H9 (cell line): ENCODE measurements around the gene C18orf63. TPM values are rescaled to one million over a fixed set of nuclear protein-coding genes. Genes with fewer than 3 reads are reported as not detected.
A peak's percentile ranks its signal among the peaks of the same experiment; 100 is the strongest.

Experiments used
- DNase-seq: peaks from one replicate; pipeline ENCODE4 v3.0.0-alpha.2; 2017
- H2AFZ ChIP-seq: one replicate; pipeline ENCODE4 v1.6.1; 2013; ENCODE audit warnings: mild to moderate bottlenecking, low read length, control low read depth, moderate library complexity
- H2AK5ac ChIP-seq: 2 replicates; pipeline ENCODE4 v1.6.1; 2013; ENCODE audit warnings: low read length, control low read depth, mixed read lengths; ENCODE audit not compliant: insufficient read length
- H2BK120ac ChIP-seq: one replicate; pipeline ENCODE4 v1.6.1; 2013; ENCODE audit warnings: low read depth, mild to moderate bottlenecking, low read length, control low read depth, inconsistent platforms; ENCODE audit not compliant: poor library complexity, severe bottlenecking
- H2BK12ac ChIP-seq: 2 replicates; pipeline ENCODE4 v1.6.1; 2013; ENCODE audit warnings: low read length, control low read depth, mixed read lengths, low read depth; ENCODE audit not compliant: insufficient read length
- H2BK15ac ChIP-seq: 2 replicates; pipeline ENCODE4 v1.6.1; 2013; ENCODE audit warnings: low read depth, low read length, control low read depth
- H2BK20ac ChIP-seq: one replicate; pipeline ENCODE4 v1.6.1; 2013; ENCODE audit warnings: low read depth, mild to moderate bottlenecking, low read length, control low read depth, inconsistent platforms; ENCODE audit not compliant: poor library complexity, severe bottlenecking
- H2BK5ac ChIP-seq: 2 replicates; pipeline ENCODE4 v1.6.1; 2013; ENCODE audit warnings: low read length, control low read depth, mixed read lengths; ENCODE audit not compliant: insufficient read length
- H3K14ac ChIP-seq: 2 replicates; pipeline ENCODE4 v1.6.1; 2013; ENCODE audit warnings: low read length, control low read depth; ENCODE audit not compliant: insufficient read depth
- H3K18ac ChIP-seq: 2 replicates; pipeline ENCODE4 v1.6.1; 2013; ENCODE audit warnings: low read depth, mild to moderate bottlenecking, mixed read lengths, low read length, control low read depth; ENCODE audit not compliant: insufficient read length
- H3K23ac ChIP-seq: 2 replicates; pipeline ENCODE4 v1.6.1; 2013; ENCODE audit warnings: low read length, control low read depth, mixed read lengths, low read depth; ENCODE audit not compliant: insufficient read length
- H3K23me2 ChIP-seq: 2 replicates; pipeline ENCODE4 v1.6.1; 2013; ENCODE audit warnings: low read depth, mild to moderate bottlenecking, mixed read lengths, low read length, control low read depth; ENCODE audit not compliant: insufficient read length, poor library complexity, severe bottlenecking
- H3K27ac ChIP-seq: 2 replicates; pipeline ENCODE4 v1.5.1; 2013; ENCODE audit warnings: low read length, control low read depth, mixed read lengths, low read depth; ENCODE audit not compliant: insufficient read length
- H3K27me3 ChIP-seq: 2 replicates; pipeline ENCODE4 v1.6.1; 2013; ENCODE audit warnings: low read length, control low read depth, inconsistent platforms; ENCODE audit not compliant: insufficient read depth
- H3K4ac ChIP-seq: 2 replicates; pipeline ENCODE4 v1.6.1; 2013; ENCODE audit warnings: low read depth, mild to moderate bottlenecking, control low read depth, inconsistent platforms, low read length, moderate library complexity
- H3K4me1 ChIP-seq: 2 replicates; pipeline ENCODE4 v1.6.1; 2013; ENCODE audit warnings: low read length, control low read depth, inconsistent platforms; ENCODE audit not compliant: insufficient read depth
- H3K4me2 ChIP-seq: 2 replicates; pipeline ENCODE4 v1.6.1; 2013; ENCODE audit warnings: low read length, control low read depth, mixed read lengths; ENCODE audit not compliant: insufficient read length, insufficient read depth
- H3K56ac ChIP-seq: 2 replicates; pipeline ENCODE4 v1.6.1; 2013; ENCODE audit warnings: low read depth, mild to moderate bottlenecking, mixed read lengths, low read length, control low read depth; ENCODE audit not compliant: insufficient read length
- H3K79me1 ChIP-seq: 2 replicates; pipeline ENCODE4 v1.6.1; 2013; ENCODE audit warnings: low read depth, mild to moderate bottlenecking, moderate library complexity, low read length, control low read depth, inconsistent platforms; ENCODE audit not compliant: insufficient read depth, poor library complexity, severe bottlenecking
- H3K79me2 ChIP-seq: 2 replicates; pipeline ENCODE4 v1.6.1; 2013; ENCODE audit warnings: low read length, control low read depth, inconsistent platforms; ENCODE audit not compliant: insufficient read depth
- H3K9ac ChIP-seq: 2 replicates; pipeline ENCODE4 v1.6.1; 2013; ENCODE audit warnings: low read length, control low read depth, mixed read lengths; ENCODE audit not compliant: insufficient read length; ENCODE audit errors: extremely low read depth
- H3K9me3 ChIP-seq: one replicate; pipeline ENCODE4 v1.6.1; 2013; ENCODE audit warnings: low read depth, low read length, inconsistent platforms; ENCODE audit not compliant: control insufficient read depth
- H3T11ph ChIP-seq: one replicate; pipeline ENCODE4 v1.6.1; 2013; ENCODE audit warnings: mild to moderate bottlenecking, low read length, control low read depth, inconsistent platforms
- H4K20me1 ChIP-seq: one replicate; pipeline ENCODE4 v1.6.1; 2013; ENCODE audit not compliant: control insufficient read depth, insufficient read length, insufficient read depth
- H4K5ac ChIP-seq: 2 replicates; pipeline ENCODE4 v1.6.1; 2013; ENCODE audit warnings: low read depth, mild to moderate bottlenecking, mixed read lengths, low read length, control low read depth; ENCODE audit not compliant: insufficient read length
- H4K8ac ChIP-seq: replicated peaks from 2 replicates; pipeline ENCODE4 v1.6.1; 2013; ENCODE audit warnings: low read length, control low read depth, mixed read lengths, low read depth; ENCODE audit not compliant: insufficient read length
- H4K91ac ChIP-seq: 2 replicates; pipeline ENCODE4 v1.6.1; 2013; ENCODE audit warnings: low read depth, mild to moderate bottlenecking, moderate library complexity, mixed read lengths, low read length, control low read depth; ENCODE audit not compliant: insufficient read length
- H3K27ac Mint-ChIP-seq, 3 experiments: 2 replicates in 2 of 3; 3 replicates in 1 of 3; pipeline ENCODE4 v1.8.0; 2020 to 2021; ENCODE audit warnings: mixed read lengths in 3 of 3, mild to moderate bottlenecking in 1 of 3, moderate library complexity in 1 of 3
- H3K27me3 Mint-ChIP-seq: 2 replicates; pipeline ENCODE4 v1.8.0; 2021; ENCODE audit warnings: low read depth, mild to moderate bottlenecking, moderate library complexity, mixed read lengths
- H3K36me3 Mint-ChIP-seq, 3 experiments: 2 replicates in 2 of 3; 3 replicates in 1 of 3; pipeline ENCODE4 v1.8.0; 2020 to 2021; ENCODE audit warnings: low read depth in 3 of 3, mixed read lengths in 3 of 3; ENCODE audit not compliant: insufficient read depth in 1 of 3
- H3K4me1 Mint-ChIP-seq, 2 experiments: 2 replicates each; pipeline ENCODE4 v1.8.0; 2020; ENCODE audit warnings: mixed read lengths in 2 of 2
- H3K4me3 Mint-ChIP-seq, 2 experiments: 2 replicates in 1 of 2; 3 replicates in 1 of 2; pipeline ENCODE4 v1.8.0; 2020 to 2021; ENCODE audit warnings: mild to moderate bottlenecking in 2 of 2, mixed read lengths in 2 of 2, moderate library complexity in 1 of 2
- H3K9me3 Mint-ChIP-seq, 2 experiments: 2 replicates in 1 of 2; 3 replicates in 1 of 2; pipeline ENCODE4 v1.8.0; 2020; ENCODE audit warnings: mild to moderate bottlenecking in 2 of 2, mixed read lengths in 2 of 2, moderate library complexity in 1 of 2
- CTCF ChIP-seq: fragments of 200-600 bp; sonication (generic); conservative IDR thresholded peaks from 3 replicates; pipeline ENCODE4 v1.8.0; 2021; ENCODE audit warnings: antibody characterized with exemption, mild to moderate bottlenecking
- WGBS: extraction: QIAGEN DNeasy Blood & Tissue Kit; methylation state at CpG from one replicate; pipeline ENCODE4 v1.1.7; 2013; ENCODE audit warnings: missing lambda C conversion rate, low lambda C conversion rate, mixed read lengths; ENCODE audit not compliant: insufficient read length; ENCODE audit errors: extremely low coverage; 5-methylcytosine and 5-hydroxymethylcytosine counted together
- total RNA-seq: library from RNA; stranded (reverse); gene quantifications from 2 replicates; pipeline ENCODE4 v1.2.1, GENCODE V29; 2021

The C18orf63 gene
- total RNA-seq, 1 experiment from 2014 or later, result not detected

GRCh38 chr18:74282755-74283554 is 32.7 kb upstream of the C18orf63 start:
- Histone ChIP-seq H3K9ac (no peak overlapping the region), H2AK5ac (no peak overlapping the region), H3K9me3 (no peaks in the 10 kb centered on the region), H3K4me1 (peaks cover 34% of the 10 kb centered on the region), H3K23ac (no peak overlapping the region), H3K27me3 (no peaks in the 10 kb centered on the region), H3T11ph (no peak overlapping the region), H2BK5ac (peak overlapping the region; percentile 15), H2AFZ (no peak overlapping the region), H3K4ac (no peak overlapping the region), H2BK120ac (no peak overlapping the region), H2BK12ac (no peak overlapping the region), H4K91ac (no peak overlapping the region), H3K27ac (peak overlapping the region; percentile 84), H2BK20ac (no peak overlapping the region), H3K18ac (no peak overlapping the region), H4K8ac (no peak overlapping the region), H4K5ac (no peak overlapping the region), H2BK15ac (no peak overlapping the region), H3K79me1 (peaks cover 3% of the 10 kb centered on the region), H3K4me2 (peak overlapping the region; percentile 45), H3K14ac (no peak overlapping the region), H3K79me2 (peaks cover 13% of the 10 kb centered on the region; the same call in 1 of the 2 replicates), H3K56ac (no peak overlapping the region), H3K23me2 (no peaks in the 10 kb centered on the region), H4K20me1 (no peaks in the 10 kb centered on the region)
- TF ChIP-seq CTCF, result no peak
- Mint-ChIP-seq H3K9me3 (no peaks in the 10 kb centered on the region), H3K27ac (peak overlapping the region; percentile 93 to 94 (median 94)), H3K36me3 (peaks cover under 1 to 12% (median 9%) of the 10 kb centered on the region in 3 experiments; a peak in 5 of 7 replicates), H3K4me1 (peaks cover 57 to 60% of the 10 kb centered on the region in 2 experiments), H3K27me3 (no peaks in the 10 kb centered on the region), H3K4me3 (peak overlapping the region; percentile 26 to 64)
- DNase-seq, result no peak
- no CpG with 5 or more reads among the region's 10 CpGs for WGBS
